ENCODE results near the gene EGFR.

GRCh38 chr7:55127622-55128081 lies 108.8 kb downstream of the EGFR start:
- TF ChIP-seq CTCF (IDR thresholded peaks at IDR 0.05) (no peak), POLR2A (IDR thresholded peaks at IDR 0.05) (no peak)
